Measurements from ENCODE around the gene SCT.
"Not testable (repeated sequence)": the region's sequence is repeated elsewhere in the genome, so short reads cannot be mapped to it uniquely, and the experiment has no call there.

Gene SCT

GRCh38 chr11:626475-627307 is at the start of gene SCT:
SCT (minus strand) TSS chr11:627181; CDS start chr11:627143, 38 bp downstream.
- DNase-seq (ENCODE audit: low read depth), result no peak

GRCh38 chr11:674406-674805 is 47.4 kb upstream of the SCT start:
- DNase-seq (ENCODE audit: low read depth), result no peak

GRCh38 chr11:673866-674265 is 46.9 kb upstream of the SCT start:
- DNase-seq (ENCODE audit: low read depth), result no peak

- DNase-seq (ENCODE audit: low read depth), result no peak
Measured at GRCh38 chr11:665704-666281, 38.8 kb upstream of the SCT start.

GRCh38 chr11:665062-665703 is 38.2 kb upstream of the SCT start:
- DNase-seq (ENCODE audit: low read depth), result no peak

GRCh38 chr11:662689-663274 is 35.8 kb upstream of the SCT start:
- no peak for DNase-seq (ENCODE audit: low read depth)

GRCh38 chr11:660681-661444 is 33.9 kb upstream of the SCT start:
- DNase-seq (ENCODE audit: low read depth), result no peak

GRCh38 chr11:660281-660680 is 33.3 kb upstream of the SCT start:
- no peak for DNase-seq (ENCODE audit: low read depth)

GRCh38 chr11:659532-660085 is 32.6 kb upstream of the SCT start:
- DNase-seq (ENCODE audit: low read depth), result no peak

- no peak for DNase-seq (ENCODE audit: low read depth)
Measured at GRCh38 chr11:657691-658126, 30.7 kb upstream of the SCT start.

- DNase-seq (ENCODE audit: low read depth), result no peak
Measured at GRCh38 chr11:656866-657265, 29.9 kb upstream of the SCT start.

GRCh38 chr11:656426-656825 is 29.4 kb upstream of the SCT start:
- DNase-seq (ENCODE audit: low read depth), result no peak

- DNase-seq (ENCODE audit: low read depth), result no peak
Measured at GRCh38 chr11:655036-655726, 28.2 kb upstream of the SCT start.

- DNase-seq (ENCODE audit: low read depth), result not testable (repeated sequence)
Measured at GRCh38 chr11:654444-654843, 27.5 kb upstream of the SCT start.

GRCh38 chr11:653837-654236 is 26.9 kb upstream of the SCT start:
- DNase-seq (ENCODE audit: low read depth), result no peak

- DNase-seq (ENCODE audit: low read depth), result not testable (repeated sequence)
Measured at GRCh38 chr11:653136-653535, 26.2 kb upstream of the SCT start.

GRCh38 chr11:650482-650881 is 23.5 kb upstream of the SCT start:
- DNase-seq (ENCODE audit: low read depth), result no peak

- DNase-seq (ENCODE audit: low read depth), result not testable (repeated sequence)
Measured at GRCh38 chr11:647672-648158, 20.7 kb upstream of the SCT start.

- no peak for DNase-seq (ENCODE audit: low read depth)
Measured at GRCh38 chr11:646214-646613, 19.2 kb upstream of the SCT start.

- DNase-seq (ENCODE audit: low read depth), result no peak
Measured at GRCh38 chr11:645536-645935, 18.6 kb upstream of the SCT start.
